Effector CD8-positive, alpha-beta T cell (primary cell): ENCODE measurements around the gene NFIA.

ENCODE experiments used
- DNase-seq: peaks from one replicate; lab custom pipeline; 2025; lab: John Stamatoyannopoulos, UW

NFIA gene

DNA sequence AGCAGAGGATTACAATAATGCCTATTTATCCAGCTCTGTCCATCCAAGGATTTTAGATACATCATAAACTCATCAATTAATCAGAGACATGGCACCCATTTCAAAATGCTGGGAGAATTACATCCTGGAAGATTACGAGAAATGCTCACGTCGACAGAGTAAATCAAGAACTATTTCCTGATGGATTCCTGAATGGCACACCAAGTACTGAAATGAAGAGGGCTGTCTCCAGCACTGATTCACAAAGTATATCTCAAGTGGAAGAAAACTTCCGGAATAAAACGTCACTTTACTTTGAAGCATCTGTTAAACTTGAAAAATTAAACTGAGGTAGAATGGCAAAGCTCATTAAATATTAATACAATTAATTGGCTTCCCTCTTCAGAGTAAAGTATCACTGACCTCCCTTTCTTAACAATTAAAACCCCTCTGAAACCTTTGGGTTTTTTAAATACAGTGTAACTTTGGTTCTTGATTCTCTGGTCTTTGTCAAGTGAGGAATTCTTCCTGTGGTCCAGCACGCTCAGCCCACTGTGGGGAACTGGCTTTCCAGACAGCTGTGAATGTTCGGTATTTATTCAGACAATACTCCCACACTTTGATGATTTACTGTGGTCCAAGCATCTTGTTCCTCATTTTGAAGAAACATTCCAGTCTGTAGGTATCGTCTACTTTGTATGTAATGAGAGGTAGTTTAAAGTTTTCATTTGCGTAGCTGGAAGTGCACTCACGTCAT lies 288.0 kb downstream of the NFIA start:
- no peak for DNase-seq

DNA sequence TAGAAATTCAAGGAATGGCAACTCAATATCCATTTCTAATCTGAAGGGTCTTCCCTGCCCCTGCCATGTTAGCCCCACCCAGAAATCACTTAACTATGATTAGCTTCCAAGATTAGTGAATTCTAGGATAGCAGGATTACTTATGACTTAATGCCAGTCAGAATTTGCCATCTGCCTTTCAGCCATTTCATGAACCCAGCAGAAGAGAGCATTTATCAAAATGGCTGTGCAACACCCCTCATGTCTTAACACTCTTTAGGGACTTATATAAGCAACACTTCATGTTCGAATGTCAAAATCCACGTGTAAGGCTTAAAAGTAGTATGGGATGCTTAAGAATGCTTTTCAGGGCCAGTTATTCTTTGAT lies 288.5 kb downstream of the NFIA start:
- DNase-seq = no peak

DNA sequence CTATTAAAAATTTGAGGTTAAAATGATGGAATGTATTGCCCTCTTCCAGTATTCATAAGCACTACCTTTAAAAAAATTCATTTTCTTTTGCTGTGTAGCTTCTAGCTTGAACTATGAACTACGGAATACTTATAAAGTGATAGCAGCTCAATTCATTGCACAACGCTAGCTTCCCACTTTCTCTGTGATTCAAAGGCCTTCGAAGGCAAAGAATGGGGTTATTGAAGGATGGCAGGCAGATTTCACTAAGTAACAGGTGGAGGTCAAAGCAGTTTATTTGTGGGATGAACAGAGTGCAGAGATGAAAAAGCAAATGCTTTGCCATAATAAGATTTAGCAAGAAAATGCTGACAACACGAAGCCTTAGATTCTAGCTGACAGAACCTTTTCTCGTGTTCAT lies 290.6 kb downstream of the NFIA start:
- DNase-seq = no peak

DNA sequence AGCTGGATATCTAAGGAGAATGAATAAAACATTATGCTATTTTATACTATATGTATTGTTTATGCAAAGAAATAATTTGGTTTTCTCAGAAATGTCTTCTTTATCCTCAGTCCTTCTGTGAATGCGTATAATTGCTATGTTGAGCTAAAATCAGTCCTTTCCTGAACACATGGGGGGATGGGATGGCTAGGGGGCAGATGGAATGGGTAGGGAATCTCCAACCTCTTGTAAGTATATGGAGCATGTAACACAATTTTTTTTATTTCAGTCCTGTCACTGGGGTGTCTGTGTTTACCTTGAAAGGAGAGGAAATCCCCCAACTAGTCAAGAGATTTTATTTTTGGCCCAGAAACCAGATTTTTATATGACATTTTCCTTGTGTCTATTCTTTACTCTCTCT lies 291.8 kb downstream of the NFIA start:
- DNase-seq = no peak

DNA sequence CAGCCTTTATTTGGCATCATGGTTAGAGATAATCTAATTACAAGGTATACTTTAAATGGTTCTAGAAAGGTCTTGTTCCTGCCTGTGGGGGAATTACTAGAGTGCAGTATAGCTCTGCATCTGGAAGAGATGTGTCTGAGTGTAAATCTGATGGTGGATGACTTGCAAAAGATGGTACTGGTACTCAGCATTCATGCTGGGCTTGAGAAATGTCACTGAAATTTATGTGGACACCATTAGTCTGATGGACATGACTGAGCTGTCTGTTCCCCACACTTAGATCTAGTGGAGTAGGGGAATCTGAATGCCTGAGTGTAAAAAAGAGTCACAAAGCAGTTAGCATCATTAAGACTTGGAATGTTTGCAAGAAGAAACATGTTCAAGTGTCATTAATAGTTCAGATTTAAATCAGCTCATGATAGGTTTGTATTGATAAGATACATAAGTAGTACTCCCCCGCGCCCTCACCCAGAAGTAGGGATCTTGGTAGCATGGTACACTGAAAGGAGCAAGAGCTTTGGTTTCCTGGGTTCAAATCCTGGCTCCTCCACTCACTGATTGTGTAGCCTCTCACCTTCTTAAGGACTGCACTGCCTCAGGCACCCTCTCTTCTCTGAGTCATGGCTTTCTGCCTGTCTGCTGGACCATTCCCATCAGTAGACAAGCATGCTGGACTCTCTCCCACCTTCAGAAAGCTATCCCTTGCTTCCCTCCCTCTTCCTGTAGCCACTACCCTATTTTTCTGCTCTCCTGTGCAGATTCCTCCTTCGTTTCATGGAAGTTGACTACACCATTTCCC lies 292.9 kb downstream of the NFIA start:
- DNase-seq = no peak

DNA sequence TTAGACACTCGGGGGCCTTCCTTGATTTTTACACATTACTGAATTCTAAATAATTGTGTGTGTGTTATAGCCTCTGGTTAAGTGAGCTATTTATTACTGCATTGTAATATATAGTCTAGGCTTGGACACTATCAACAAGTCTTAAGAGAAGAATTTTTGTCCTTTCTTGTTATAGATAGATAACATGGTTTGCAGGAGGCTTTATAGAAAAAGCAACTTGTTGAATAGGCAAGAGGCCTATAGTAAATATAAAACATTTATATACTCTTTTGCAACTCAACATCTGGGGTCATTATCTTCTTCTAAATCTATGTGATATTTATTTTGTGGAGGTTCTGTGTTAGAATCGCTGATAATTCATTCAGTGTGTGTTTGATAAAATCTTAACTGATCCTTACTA lies 293.8 kb downstream of the NFIA start:
- DNase-seq = no peak

DNA sequence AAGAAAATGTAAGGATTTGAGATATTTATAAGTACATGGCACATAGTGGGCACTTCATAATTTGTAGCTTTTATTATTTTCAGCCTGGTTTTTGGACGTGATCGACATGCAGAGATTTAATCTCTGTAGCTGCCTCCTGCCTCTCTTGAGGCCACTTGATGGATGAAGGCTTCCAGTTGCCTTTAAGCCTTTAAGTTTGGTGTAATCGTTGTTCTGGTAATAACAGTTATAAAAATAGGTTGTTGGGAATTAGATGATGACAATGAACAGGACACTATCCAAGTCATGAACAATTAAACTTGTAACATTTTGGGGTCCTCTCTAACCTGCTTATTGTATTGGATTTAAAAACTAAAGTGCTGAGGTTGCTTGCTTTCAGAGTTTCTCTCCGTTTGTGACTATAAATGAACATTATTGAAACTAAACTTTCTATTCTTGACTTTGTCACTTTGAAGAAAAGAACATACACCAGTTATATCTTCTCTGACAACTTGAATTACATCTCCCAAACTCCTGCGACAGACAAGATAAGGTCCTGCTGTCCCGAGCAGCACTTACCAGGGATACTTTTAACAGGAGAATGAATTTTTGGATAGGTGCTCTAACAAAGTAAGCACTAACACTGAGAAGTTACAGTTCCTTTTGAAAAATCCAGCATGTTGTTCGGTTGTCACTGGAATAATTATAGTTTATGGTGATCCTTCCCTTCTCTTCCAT lies 295.0 kb downstream of the NFIA start:
- DNase-seq = no peak

DNA sequence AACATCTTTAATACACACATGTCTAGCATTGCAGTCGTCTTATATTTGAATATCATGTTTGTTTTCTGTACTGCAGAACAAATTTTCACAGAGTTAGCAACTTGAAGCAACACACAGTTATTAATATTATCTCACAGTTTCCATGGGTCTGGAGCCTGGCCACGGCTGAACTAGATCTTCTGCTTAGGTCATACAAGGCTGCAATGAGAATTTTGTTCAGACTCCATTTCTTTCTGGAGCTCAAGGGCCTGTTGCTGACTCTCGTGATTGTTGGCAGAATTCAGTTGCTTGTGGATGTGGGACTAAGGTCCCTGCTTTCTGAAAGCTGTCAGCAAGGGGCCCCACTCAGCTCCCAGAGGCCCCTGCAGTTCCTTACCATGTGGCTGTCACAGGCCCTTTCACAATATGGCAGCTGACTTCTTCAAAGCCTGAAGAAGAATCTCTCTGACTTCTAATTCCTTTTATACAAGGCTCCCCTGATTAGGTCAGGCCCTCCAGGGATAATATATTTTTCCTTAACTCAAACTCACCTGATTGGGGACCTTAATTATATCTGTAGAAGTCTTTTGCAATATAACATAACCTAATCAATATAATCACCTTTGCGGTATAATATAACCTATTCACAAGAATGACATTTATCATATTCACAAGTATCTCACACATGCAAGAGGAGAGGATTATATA lies 296.3 kb downstream of the NFIA start:
- no peak for DNase-seq

DNA sequence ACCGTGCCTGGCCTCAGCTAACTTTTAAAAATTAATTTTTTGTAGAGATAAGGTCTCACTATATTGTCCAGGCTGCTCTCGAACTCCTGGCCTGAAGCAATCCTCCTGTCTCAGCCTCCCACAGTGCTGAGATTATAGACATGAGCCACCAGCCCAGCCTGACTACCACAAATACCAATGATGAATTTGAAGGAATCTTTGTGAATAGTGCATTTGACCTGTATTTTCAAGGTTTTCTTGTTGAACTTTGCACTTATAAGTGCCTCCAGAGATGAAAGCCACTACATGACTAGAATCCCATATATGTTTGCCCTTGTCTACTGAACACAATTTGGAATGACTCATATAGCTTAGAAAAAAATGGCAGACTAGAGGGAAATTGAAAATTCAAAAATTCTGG lies 297.3 kb downstream of the NFIA start:
- DNase-seq = no peak

DNA sequence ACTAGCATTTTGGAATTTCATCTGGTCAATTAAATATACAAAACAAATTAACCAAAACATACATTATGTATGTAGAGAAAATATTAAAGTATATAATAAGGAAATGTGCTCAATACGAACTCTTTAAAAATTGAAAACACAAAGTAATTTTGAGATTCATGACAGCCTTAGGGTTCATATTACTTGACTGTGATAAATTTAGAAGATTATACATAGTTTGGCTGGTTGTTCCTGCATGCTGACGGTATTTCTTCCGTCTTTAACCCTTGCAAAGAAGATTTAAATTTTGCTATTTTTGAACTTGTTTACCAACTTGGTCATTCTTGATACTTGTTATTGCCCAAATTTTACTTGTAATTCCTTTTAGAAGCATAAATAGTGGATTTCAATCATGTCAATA lies 298.2 kb downstream of the NFIA start:
- no peak for DNase-seq

DNA sequence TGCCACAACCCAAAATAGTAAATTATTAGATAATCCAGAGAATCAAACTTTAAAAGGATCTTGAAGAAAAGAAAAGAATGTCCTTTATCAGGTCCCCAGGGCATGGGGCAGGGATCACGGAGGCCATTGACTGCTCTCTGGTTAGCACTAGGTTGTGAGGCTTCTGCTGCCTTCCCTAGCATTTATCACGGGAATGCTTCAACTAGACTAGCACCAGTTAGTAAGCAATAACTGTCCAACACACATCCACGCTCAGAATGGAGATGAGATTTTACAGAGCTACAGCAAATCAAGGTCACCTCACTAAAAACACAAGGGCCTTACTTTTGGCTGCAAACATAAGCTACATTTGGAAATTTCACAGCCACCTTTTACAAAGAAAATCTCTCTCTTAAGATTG lies 304.0 kb downstream of the NFIA start:
- no peak for DNase-seq

DNA sequence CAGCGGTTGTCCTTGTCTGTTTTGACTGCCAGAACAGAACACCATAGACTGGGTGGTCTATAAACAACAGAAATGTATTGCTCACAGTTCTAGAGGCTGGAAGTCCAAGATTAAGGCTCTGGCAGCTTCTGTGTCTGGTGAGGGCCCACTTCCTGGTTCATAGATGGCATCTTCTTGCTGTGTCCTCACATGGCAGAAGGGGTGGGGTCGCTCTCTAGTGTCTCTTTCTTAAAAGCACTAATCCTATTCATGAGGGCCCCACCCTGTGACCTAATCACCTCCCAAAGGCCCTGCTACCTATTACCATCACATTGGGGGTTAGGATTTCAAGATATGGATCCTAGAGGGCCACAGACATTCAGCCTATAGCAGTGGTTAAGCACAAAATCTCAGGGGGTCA lies 304.4 kb downstream of the NFIA start:
- DNase-seq = no peak

DNA sequence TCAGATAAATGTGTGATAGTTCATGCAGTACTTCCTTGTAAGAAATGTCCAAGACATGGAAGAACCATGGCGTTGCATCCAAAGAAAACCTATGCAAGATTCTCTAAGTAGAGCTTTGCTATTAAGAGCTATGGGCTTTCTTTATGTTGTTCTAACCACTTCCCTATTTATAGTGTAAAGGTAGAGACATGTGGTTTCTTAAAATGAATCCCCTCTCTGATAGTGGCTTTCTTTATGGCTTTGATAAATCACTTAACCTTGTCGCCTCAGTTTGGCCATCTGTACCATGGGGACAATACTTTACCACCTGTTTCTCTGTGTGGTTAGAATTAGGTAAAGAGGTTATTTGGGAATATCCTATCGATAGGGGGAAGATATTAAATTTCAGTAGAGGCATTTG lies 305.5 kb downstream of the NFIA start:
- DNase-seq = no peak

DNA sequence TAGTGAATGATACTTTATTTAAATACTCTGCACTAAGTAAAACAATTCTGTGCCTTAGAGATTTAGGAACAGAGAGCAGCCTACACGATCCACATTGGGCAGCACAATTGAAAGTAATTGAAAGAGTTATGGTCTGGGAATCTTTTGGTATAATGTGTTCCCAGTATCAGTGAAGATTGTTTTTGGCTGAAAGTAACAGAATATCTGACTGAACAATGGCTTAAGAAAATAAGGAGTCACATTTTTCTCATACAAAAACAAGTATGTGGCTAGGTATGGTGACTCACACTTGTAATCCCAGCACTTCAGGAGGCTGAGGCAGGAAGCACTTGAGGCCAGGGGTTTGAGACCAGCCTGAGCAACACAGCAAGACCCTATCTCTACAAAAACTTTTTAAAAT lies 306.2 kb downstream of the NFIA start:
- no peak for DNase-seq

DNA sequence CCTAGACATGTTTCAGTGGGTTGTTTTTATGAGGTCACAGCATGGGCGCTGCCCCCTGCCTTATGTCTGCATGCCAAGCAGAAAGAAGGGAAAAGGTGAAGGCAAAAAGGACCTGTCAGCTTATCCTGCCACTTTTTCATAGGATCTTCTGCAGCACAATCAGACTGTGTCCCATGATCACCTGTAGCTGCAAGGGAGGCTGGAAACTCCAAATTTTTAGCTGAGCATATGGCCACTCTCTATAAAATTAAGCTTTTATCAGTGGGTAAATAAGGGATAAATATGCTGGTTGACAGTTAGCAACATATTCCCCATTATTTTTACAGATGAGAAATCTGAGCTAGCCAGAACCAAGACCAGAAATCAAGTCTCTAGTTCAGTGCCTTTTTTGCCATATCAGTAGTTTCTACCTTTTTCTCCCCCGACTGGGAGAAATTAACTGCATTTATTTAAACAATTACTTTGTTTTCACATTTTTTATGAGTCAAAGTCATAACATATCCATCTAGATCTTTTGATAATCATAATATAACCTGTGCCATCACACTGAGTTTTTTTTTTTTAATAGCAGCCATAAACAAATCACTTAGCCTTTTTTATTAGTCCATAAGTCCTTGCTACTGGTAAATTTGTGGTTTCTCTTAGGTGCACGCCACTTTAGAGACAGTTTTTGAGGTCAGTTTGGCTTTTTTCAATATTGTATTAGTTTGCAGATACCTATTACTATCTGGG lies 307.0 kb downstream of the NFIA start:
- DNase-seq = no peak

DNA sequence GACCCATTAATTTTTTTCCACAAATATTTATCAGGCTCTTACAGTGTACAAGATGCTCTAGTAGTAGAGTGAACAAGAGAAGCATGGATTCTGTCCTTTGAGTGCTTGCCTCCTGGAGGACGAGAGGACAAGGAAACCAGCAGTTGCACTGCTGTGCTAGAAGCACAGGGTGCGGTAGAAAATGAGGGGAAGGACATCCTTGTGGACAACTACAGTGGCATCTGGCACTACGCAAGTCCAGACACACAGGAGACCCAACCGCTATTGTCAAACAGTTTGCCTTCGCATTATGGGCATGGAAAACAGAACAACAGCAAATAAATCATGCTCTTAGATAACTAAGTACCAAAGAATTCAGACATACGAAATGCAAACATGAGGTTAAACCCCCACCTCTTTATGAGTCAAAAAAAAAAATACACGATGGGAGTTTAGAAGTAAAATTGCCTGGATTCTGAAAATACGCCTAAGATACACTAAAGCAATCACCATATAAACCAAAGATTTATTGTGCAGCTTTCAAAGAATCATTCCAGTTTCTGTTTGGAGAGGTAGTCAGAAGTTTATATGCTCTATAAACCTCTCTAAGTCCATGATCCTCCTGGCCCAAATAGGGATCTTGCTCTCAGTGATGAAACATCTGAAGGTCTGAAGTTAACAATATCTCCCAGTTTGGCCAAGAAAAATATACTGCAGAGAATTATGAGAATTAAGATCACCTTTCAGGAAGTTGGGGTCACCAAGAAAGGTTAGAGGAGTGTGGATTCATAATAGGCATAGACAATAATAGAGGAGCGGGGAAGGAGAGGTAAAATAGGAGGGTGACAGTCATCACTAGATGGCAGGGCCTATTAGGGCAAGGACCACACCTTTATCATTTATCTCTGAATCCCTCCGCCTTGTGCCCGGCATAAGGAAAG lies 307.8 kb downstream of the NFIA start:
- no peak for DNase-seq

DNA sequence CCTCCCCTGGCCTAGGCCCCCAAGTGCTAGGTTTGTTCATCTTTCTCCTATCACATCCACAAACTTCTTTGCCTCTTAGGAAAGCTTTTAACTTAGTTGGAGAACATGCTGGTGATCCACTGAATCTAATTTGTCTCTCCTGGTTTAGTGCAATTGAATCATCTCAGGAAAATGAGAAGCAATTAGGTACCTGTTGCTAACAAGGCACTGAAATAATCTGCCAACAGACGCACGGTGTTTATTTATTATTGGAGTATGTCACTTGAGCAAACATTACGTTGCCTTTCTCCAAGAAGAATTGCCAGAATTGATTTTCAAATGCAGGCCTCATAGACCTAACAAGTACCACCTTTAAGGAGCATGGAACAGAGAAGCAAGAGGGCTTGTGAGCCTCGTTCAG lies 309.4 kb downstream of the NFIA start:
- DNase-seq = no peak

DNA sequence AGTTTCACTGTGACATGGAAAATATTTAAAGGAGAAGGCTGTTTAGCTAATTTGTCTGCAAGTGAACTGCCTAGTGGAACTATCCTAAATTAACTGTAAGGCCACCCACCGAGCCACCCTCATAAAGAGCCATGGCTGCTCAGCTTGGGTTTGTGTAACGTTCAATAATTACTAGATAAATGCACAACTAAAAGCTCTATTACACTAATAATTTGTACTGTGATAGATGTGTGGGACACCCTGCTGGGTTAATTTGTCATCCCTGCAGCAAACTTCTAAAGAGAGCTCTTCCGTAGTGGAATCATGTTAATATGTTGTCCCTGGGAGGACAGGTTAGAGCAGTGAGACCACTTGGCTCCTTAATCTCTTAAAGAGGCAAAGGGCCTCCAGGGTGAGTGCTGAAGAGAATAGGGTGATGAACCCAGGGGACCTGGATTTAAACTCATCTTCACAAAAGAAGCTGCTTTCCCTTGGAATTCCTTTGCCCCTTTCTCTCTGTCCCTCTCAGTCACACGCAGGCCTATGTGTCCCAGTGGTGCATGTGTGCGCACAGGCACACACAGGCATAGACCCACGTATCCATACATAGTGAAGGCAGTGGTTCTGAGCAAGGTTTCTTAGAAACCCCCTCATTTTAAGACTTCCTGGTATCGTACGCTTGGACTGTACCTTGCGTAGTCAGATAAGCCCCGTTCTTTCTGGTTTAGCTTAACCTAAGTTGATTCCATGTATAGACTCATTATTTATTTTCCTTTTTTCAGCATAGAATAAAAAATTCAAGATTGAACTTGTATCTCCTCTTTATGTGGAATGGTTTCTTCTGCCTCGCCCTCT lies 310.3 kb downstream of the NFIA start:
- no peak for DNase-seq

DNA sequence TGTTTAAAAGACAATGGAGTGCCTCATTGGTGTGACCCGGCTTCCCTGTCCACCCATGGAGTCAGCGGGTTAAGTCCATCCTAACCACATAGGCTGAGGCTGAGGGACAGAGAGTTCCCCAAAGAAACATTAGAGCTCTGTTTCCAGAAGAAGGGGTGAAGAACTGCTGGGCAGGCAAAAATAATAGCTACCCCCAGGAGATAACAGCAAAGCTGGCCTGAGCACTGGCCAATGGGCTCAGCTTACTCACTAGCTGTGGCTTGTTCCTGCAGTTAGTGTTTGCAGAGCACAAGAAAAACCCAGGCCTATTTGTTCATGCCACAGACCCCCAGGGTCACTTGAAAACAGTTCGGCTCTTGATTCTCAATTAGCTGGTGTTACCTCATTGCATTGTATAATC lies 311.2 kb downstream of the NFIA start:
- no peak for DNase-seq
